HepG2 (cell line): ENCODE results near the gene FAM53C. TPM values are rescaled to one million over a fixed set of nuclear protein-coding genes. Genes with fewer than 3 reads are reported as not detected.
A peak's percentile ranks its signal among the peaks of the same experiment; 100 is the strongest.

Source experiments
- ATAC-seq: fragments of 200-7000 bp; cut with Tn5 transposase; 3 replicates; pipeline ENCODE4 v1.9.1; 2020; ENCODE audit warnings: mild to moderate bottlenecking, moderate library complexity
- BruUV-seq: library from RNA; stranded (reverse); fragments of 400-500 nt; replicated peaks from 2 replicates; lab custom pipeline; 2021; lab: Mats Ljungman, UMichigan
- CTCF ChIA-PET: fragments of 300-600 bp; formaldehyde crosslinking; extraction: SDS; loops from one replicate; lab custom pipeline; 2021; ENCODE audit warnings: low total read pairs, inconsistent platforms, low intra/inter-chr PET ratio; lab: Yijun Ruan, JAX
- POLR2A ChIA-PET: fragments of 350-600 bp; sonication (Branson Sonifier 250); formaldehyde crosslinking; loops from one replicate; lab custom pipeline; 2020; ENCODE audit warnings: antibody characterized with exemption, inconsistent platforms; lab: Yijun Ruan, JAX
- DNase-seq: peaks from one replicate; pipeline ENCODE4 v3.0.0-alpha.2; 2015; ENCODE audit warnings: low spot score
- FAIRE-seq: peaks from 3 replicates; lab custom pipeline; 2011; peaks lifted over from hg19 to GRCh38; lab: Jason Lieb, UNC
- H2AFZ ChIP-seq: one replicate; pipeline ENCODE4 v1.6.1; 2011; ENCODE audit warnings: low read length, inconsistent platforms
- H3K27ac ChIP-seq: fragments of 300-600 bp; 3 replicates; pipeline ENCODE4 v1.8.0; 2011; ENCODE audit warnings: mixed run types, mild to moderate bottlenecking, mixed read lengths, low read length, inconsistent platforms; ENCODE audit not compliant: insufficient read depth; ENCODE audit errors: extremely low read length
- H3K27me3 ChIP-seq, 2 experiments: fragments of 200-600 bp in 1 of 2; 2 replicates in 1 of 2; 3 replicates in 1 of 2; pipeline versions ENCODE4 v1.6.0 to v1.8.0; 2011; ENCODE audit warnings: low read length in 2 of 2, mild to moderate bottlenecking in 2 of 2, moderate library complexity in 2 of 2, inconsistent platforms in 1 of 2; ENCODE audit not compliant: insufficient read depth in 2 of 2, control insufficient read depth in 1 of 2
- H3K36me3 ChIP-seq, 2 experiments: fragments of 200-600 bp in 1 of 2; replicated peaks in 1 of 2; 2 replicates in 1 of 2; 3 replicates in 1 of 2; pipeline versions ENCODE4 v1.5.1 to v1.8.0; 2011; ENCODE audit warnings: low read length in 2 of 2, inconsistent platforms in 1 of 2; ENCODE audit not compliant: insufficient read depth in 2 of 2, control insufficient read depth in 1 of 2
- H3K4me1 ChIP-seq: 2 replicates; pipeline ENCODE4 v1.5.1; 2012; ENCODE audit warnings: low read length, inconsistent platforms; ENCODE audit not compliant: insufficient read depth
- H3K4me2 ChIP-seq: 2 replicates; pipeline ENCODE4 v1.6.0; 2011; ENCODE audit warnings: low read depth, low read length, inconsistent platforms
- H3K4me3 ChIP-seq, 3 experiments: fragments of 200-600 bp in 1 of 3; sonication (generic), shearing (Covaris generic) in 1 of 3; replicated peaks in 1 of 3; 2 replicates each; pipeline ENCODE4 v1.5.1; 2011 to 2016; ENCODE audit warnings: low read length in 3 of 3, inconsistent platforms in 2 of 3, low read depth in 2 of 3, mild to moderate bottlenecking in 2 of 3, control low read depth in 1 of 3, mixed read lengths in 1 of 3; ENCODE audit not compliant: insufficient read depth in 1 of 3
- H3K79me2 ChIP-seq: one replicate; pipeline ENCODE4 v1.6.1; 2011; ENCODE audit warnings: low read length, inconsistent platforms; ENCODE audit not compliant: insufficient read depth
- H3K9ac ChIP-seq: 2 replicates; pipeline ENCODE4 v1.6.0; 2011; ENCODE audit warnings: mild to moderate bottlenecking, low read depth, low read length, inconsistent platforms; ENCODE audit not compliant: insufficient read depth
- H3K9me3 ChIP-seq: 2 replicates; pipeline ENCODE4 v1.5.1; 2012; ENCODE audit warnings: mild to moderate bottlenecking, low read length
- H4K20me1 ChIP-seq: 2 replicates; pipeline ENCODE4 v1.6.0; 2011; ENCODE audit warnings: inconsistent platforms, mild to moderate bottlenecking, low read length, moderate library complexity; ENCODE audit not compliant: insufficient read depth
- BRCA1 ChIP-seq: sonication (generic); formaldehyde crosslinking; IDR thresholded peaks from 2 replicates; pipeline ENCODE4 v1.4.0; 2020; ENCODE audit warnings: missing genetic modification reagents
- HNRNPLL ChIP-seq: fragments of 200-400 bp; formaldehyde crosslinking; IDR thresholded peaks from 2 replicates; pipeline ENCODE4 v1.6.1; 2017; ENCODE audit warnings: mild to moderate bottlenecking, low read depth, low read length; ENCODE audit not compliant: poor library complexity, severe bottlenecking
- KDM3A ChIP-seq: IDR thresholded peaks from 2 replicates; pipeline ENCODE4 v1.6.1; 2018; ENCODE audit warnings: low read depth, missing compliant biosample characterization
- KLF13 ChIP-seq: sonication (generic); formaldehyde crosslinking; IDR thresholded peaks from 2 replicates; pipeline ENCODE4 v1.4.0; 2020; ENCODE audit warnings: mild to moderate bottlenecking, missing genetic modification reagents
- PRMT3 ChIP-seq: sonication (generic); formaldehyde crosslinking; IDR thresholded peaks from 2 replicates; pipeline ENCODE4 v1.8.1; 2022; ENCODE audit warnings: low read depth, mild to moderate bottlenecking, moderate library complexity, missing genetic modification reagents, borderline replicate concordance
- RBM22 ChIP-seq: fragments of 200-400 bp; formaldehyde crosslinking; optimal IDR thresholded peaks from 2 replicates; pipeline ENCODE3; 2017; ENCODE audit warnings: mild to moderate bottlenecking, low read length, moderate library complexity
- YY1 ChIP-seq: IDR thresholded peaks from 2 replicates; pipeline ENCODE4 v1.6.1; 2011; ENCODE audit warnings: low read length, low read depth, moderate library complexity, mild to moderate bottlenecking; ENCODE audit not compliant: insufficient read depth, insufficient replicate concordance
- ZNF878 ChIP-seq: sonication (generic); formaldehyde crosslinking; IDR thresholded peaks from 2 replicates; pipeline ENCODE4 v1.8.1; 2023; ENCODE audit warnings: mild to moderate bottlenecking, missing genetic modification reagents, moderate library complexity
- WGBS: methylation state at CpG from one replicate; pipeline ENCODE4 v1.1.6; 2017; ENCODE audit warnings: low lambda C conversion rate; 5-methylcytosine and 5-hydroxymethylcytosine counted together
- in situ Hi-C: cut with HindIII; loops from 2 replicates; pipeline ENCODE4 v1.10.0; 2017; ENCODE audit warnings: low pct_unique_long_range_greater_than_20kb; ENCODE audit not compliant: extremely low pct_ligation_motif_present
- intact Hi-C: fragments of 100-400 bp; cut with micrococcal nuclease; formaldehyde crosslinking; loops from one replicate; pipeline ENCODE4 v1.10.0; 2022; ENCODE audit not compliant: unreplicated experiment
- polyA plus RNA-seq, 8 experiments: library from polyadenylated mRNA; depleted of rRNA in 3 of 8; stranded (reverse) in 7 of 8; unstranded in 1 of 8; fragments of >200 nt; fragmentation: Illumina TruSeq in 4 of 8; extraction: Trizol in 4 of 8; gene quantifications; 2 replicates each; pipeline versions ENCODE4 v1.2.1 to v1.2.3, GENCODE V29; 2011 to 2016; ENCODE audit warnings: low read depth in 4 of 8, missing spikeins in 1 of 8, mixed read lengths in 1 of 8; ENCODE audit not compliant: insufficient read depth in 1 of 8
- total RNA-seq, 5 experiments: library from RNA; depleted of rRNA; stranded (reverse); fragments of >200 nt; fragmentation: Illumina TruSeq; extraction: Trizol; gene quantifications; 2 replicates each; pipeline ENCODE4 v1.2.3, GENCODE V29; 2016; ENCODE audit warnings: low read depth in 1 of 5
- TF ChIP-seq, protein P1 (sequence below): fragments of 450-650 bp; IDR thresholded peaks from 2 replicates; pipeline ENCODE4 v1.6.1; 2016
- TF ChIP-seq, protein P2 (sequence below): sonication (generic); formaldehyde crosslinking; IDR thresholded peaks from 2 replicates; pipeline ENCODE4 v1.5.0; 2020; ENCODE audit warnings: missing genetic modification reagents, mild to moderate bottlenecking, borderline replicate concordance
- TF ChIP-seq, protein P3 (sequence below): sonication (generic); formaldehyde crosslinking; IDR thresholded peaks from 2 replicates; pipeline ENCODE4 v1.4.0; 2020; ENCODE audit warnings: missing genetic modification reagents, mild to moderate bottlenecking, borderline replicate concordance
- TF ChIP-seq, protein P4 (sequence below): sonication (generic); formaldehyde crosslinking; IDR thresholded peaks from 2 replicates; pipeline ENCODE4 v1.9.0; 2021; ENCODE audit warnings: missing genetic modification reagents, mild to moderate bottlenecking, borderline replicate concordance
- TF ChIP-seq, protein P5 (sequence below): sonication (generic); formaldehyde crosslinking; IDR thresholded peaks from 2 replicates; pipeline ENCODE4 v1.4.0; 2020; ENCODE audit warnings: mild to moderate bottlenecking, missing genetic modification reagents, borderline replicate concordance
- TF ChIP-seq, protein P6 (sequence below): IDR thresholded peaks from 2 replicates; pipeline ENCODE4 v1.6.1; 2016; ENCODE audit warnings: control low read depth

Gene FAM53C
- total and polyA plus RNA-seq, 2 of the 13 experiments (the other 11 are each of a cell fraction or from before 2014, with no cell fraction given), result 26.9 to 30.1 TPM

DNA sequence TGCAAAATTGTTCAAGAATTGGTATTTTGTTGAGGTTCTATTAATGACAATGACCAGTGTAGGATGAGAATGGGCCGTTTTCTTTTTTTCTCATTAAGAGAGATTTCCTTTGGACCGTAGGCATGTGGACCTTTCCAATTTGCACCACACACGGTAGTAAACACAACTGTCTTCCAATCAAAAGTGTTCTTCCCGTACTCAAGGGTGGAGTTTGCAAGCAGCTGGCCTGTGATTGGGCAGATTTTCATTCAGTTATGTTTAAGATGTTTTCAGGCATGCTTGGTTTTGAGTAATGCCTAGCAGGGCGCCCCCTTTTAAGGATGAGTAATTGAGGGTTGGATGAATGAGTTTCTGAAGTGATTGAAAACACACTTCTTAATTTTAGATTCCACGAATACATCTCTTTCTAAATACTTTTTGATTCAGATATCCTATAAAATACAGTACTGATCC lies 16.9 kb downstream of the FAM53C start:
- H3K36me3 ChIP-seq, result no peaks in the 10 kb centered on the region
- 23% methylated on average over 6 of the region's 6 CpGs for WGBS
- peak overlapping the region; percentile 93 to 98 (median 97); a peak in 5 of 6 replicates for H3K4me3 ChIP-seq
- in situ Hi-C loops (no loop called here), intact Hi-C loops (loop anchor here (5.0 kb wide), 1 partner anchor 178 kb away; the partner anchor contains the start of genes BRD8 and KIF20A)
- H3K4me1 ChIP-seq, result peaks cover 20% of the 10 kb centered on the region
- ATAC-seq, result peak; percentile 67
- no peaks in the 10 kb centered on the region; a peak in 1 of 5 replicates for H3K27me3 ChIP-seq
- H3K79me2 ChIP-seq, result peaks cover 61% of the 10 kb centered on the region
- peak overlapping the region; percentile 82 for H3K4me2 ChIP-seq
- no TSS peak for BruUV-seq
- peaks cover 23% of the 10 kb centered on the region for H4K20me1 ChIP-seq
- DNase-seq, result peak; percentile 67
- H3K9ac ChIP-seq, result peak overlapping the region; percentile 96; the same call in 1 of the 2 replicates
- peak; percentile 97 for FAIRE-seq
- H3K9me3 ChIP-seq, result no peaks in the 10 kb centered on the region
- no peak overlapping the region for H3K27ac ChIP-seq
- no peak overlapping the region for H2AFZ ChIP-seq
- ChIA-PET POLR2A (interaction anchor here (0.5 to 6.2 kb wide), 3 partner anchors 15 to 107 kb away, joined by 3 to 111 read pairs (median 3); partner anchors contain the start of gene FAM53C), CTCF (no interaction called here)
- no peak for TF ChIP-seq KDM3A (CRISPR knock-in tag)
- TF ChIP-seq, protein P1, sequence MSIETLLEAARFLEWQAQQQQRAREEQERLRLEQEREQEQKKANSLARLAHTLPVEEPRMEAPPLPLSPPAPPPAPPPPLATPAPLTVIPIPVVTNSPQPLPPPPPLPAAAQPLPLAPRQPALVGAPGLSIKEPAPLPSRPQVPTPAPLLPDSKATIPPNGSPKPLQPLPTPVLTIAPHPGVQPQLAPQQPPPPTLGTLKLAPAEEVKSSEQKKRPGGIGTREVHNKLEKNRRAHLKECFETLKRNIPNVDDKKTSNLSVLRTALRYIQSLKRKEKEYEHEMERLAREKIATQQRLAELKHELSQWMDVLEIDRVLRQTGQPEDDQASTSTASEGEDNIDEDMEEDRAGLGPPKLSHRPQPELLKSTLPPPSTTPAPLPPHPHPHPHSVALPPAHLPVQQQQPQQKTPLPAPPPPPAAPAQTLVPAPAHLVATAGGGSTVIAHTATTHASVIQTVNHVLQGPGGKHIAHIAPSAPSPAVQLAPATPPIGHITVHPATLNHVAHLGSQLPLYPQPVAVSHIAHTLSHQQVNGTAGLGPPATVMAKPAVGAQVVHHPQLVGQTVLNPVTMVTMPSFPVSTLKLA, result peak; percentile 22; the same call in 1 of the 2 replicates
- TF ChIP-seq, protein P2, sequence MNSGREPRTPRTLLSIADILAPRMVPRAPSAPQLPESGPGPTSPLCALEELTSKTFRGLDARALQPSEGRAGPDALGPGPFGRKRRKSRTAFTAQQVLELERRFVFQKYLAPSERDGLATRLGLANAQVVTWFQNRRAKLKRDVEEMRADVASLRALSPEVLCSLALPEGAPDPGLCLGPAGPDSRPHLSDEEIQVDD (CRISPR knock-in tag), result no peak
- TF ChIP-seq, protein P3, sequence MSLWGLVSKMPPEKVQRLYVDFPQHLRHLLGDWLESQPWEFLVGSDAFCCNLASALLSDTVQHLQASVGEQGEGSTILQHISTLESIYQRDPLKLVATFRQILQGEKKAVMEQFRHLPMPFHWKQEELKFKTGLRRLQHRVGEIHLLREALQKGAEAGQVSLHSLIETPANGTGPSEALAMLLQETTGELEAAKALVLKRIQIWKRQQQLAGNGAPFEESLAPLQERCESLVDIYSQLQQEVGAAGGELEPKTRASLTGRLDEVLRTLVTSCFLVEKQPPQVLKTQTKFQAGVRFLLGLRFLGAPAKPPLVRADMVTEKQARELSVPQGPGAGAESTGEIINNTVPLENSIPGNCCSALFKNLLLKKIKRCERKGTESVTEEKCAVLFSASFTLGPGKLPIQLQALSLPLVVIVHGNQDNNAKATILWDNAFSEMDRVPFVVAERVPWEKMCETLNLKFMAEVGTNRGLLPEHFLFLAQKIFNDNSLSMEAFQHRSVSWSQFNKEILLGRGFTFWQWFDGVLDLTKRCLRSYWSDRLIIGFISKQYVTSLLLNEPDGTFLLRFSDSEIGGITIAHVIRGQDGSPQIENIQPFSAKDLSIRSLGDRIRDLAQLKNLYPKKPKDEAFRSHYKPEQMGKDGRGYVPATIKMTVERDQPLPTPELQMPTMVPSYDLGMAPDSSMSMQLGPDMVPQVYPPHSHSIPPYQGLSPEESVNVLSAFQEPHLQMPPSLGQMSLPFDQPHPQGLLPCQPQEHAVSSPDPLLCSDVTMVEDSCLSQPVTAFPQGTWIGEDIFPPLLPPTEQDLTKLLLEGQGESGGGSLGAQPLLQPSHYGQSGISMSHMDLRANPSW (CRISPR knock-in tag), result no peak
- TF ChIP-seq BRCA1 (CRISPR knock-in tag), result no peak
- TF ChIP-seq RBM22, result no peak
- TF ChIP-seq PRMT3, result no peak
- no peak for TF ChIP-seq YY1
- TF ChIP-seq ZNF878 (CRISPR knock-in tag), result no peak
- TF ChIP-seq, protein P4, sequence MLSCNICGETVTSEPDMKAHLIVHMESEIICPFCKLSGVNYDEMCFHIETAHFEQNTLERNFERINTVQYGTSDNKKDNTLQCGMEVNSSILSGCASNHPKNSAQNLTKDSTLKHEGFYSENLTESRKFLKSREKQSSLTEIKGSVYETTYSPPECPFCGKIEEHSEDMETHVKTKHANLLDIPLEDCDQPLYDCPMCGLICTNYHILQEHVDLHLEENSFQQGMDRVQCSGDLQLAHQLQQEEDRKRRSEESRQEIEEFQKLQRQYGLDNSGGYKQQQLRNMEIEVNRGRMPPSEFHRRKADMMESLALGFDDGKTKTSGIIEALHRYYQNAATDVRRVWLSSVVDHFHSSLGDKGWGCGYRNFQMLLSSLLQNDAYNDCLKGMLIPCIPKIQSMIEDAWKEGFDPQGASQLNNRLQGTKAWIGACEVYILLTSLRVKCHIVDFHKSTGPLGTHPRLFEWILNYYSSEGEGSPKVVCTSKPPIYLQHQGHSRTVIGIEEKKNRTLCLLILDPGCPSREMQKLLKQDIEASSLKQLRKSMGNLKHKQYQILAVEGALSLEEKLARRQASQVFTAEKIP, result no peak
- TF ChIP-seq, protein P5, sequence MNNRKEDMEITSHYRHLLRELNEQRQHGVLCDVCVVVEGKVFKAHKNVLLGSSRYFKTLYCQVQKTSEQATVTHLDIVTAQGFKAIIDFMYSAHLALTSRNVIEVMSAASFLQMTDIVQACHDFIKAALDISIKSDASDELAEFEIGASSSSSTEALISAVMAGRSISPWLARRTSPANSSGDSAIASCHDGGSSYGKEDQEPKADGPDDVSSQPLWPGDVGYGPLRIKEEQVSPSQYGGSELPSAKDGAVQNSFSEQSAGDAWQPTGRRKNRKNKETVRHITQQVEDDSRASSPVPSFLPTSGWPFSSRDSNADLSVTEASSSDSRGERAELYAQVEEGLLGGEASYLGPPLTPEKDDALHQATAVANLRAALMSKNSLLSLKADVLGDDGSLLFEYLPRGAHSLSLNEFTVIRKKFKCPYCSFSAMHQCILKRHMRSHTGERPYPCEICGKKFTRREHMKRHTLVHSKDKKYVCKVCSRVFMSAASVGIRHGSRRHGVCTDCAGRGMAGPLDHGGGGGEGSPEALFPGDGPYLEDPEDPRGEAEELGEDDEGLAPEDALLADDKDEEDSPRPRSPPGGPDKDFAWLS (CRISPR knock-in tag), result no peak
- no peak for TF ChIP-seq HNRNPLL
- no peak for TF ChIP-seq KLF13 (CRISPR knock-in tag)
- TF ChIP-seq, protein P6, sequence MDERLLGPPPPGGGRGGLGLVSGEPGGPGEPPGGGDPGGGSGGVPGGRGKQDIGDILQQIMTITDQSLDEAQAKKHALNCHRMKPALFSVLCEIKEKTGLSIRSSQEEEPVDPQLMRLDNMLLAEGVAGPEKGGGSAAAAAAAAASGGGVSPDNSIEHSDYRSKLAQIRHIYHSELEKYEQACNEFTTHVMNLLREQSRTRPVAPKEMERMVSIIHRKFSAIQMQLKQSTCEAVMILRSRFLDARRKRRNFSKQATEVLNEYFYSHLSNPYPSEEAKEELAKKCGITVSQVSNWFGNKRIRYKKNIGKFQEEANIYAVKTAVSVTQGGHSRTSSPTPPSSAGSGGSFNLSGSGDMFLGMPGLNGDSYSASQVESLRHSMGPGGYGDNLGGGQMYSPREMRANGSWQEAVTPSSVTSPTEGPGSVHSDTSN (CRISPR knock-in tag), result peak; percentile 71
